Measurements from ENCODE around the gene DBH.

Gene DBH

DNA sequence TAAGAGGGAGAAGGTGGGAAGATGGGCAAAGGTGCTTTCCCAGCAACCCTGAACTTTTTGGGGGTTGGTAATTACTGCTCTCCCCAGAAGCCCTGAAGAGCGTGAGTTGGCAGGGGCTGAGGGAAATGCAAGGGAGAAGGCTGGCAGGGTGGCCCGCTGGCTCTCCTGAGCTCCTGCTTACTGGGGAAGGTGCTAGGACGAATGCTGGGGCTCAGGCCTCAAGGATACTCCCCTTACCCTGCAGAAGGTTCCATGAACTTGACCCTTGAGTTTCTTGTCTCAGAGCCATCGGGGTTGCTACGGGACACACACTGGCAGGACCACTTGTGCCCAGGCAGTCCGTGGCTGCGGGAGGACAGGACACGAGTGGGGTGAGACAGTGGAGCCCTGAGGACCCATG, 28.2 kb upstream of the DBH start:
- H3K4me3 ChIP-seq (replicated peaks; ENCODE audit: insufficient read depth, low read length), result no peak overlapping the region

GRCh38 chr9:133608382-133608781, 27.8 kb upstream of the DBH start:
- DNase-seq (ENCODE audit: low read depth in 1 of 2, low spot score in 1 of 2), result no peak
- no peak for TF ChIP-seq CTCF (IDR thresholded peaks at IDR 0.05; ENCODE audit: insufficient read depth, low read length)
- TF ChIP-seq, protein P1, sequence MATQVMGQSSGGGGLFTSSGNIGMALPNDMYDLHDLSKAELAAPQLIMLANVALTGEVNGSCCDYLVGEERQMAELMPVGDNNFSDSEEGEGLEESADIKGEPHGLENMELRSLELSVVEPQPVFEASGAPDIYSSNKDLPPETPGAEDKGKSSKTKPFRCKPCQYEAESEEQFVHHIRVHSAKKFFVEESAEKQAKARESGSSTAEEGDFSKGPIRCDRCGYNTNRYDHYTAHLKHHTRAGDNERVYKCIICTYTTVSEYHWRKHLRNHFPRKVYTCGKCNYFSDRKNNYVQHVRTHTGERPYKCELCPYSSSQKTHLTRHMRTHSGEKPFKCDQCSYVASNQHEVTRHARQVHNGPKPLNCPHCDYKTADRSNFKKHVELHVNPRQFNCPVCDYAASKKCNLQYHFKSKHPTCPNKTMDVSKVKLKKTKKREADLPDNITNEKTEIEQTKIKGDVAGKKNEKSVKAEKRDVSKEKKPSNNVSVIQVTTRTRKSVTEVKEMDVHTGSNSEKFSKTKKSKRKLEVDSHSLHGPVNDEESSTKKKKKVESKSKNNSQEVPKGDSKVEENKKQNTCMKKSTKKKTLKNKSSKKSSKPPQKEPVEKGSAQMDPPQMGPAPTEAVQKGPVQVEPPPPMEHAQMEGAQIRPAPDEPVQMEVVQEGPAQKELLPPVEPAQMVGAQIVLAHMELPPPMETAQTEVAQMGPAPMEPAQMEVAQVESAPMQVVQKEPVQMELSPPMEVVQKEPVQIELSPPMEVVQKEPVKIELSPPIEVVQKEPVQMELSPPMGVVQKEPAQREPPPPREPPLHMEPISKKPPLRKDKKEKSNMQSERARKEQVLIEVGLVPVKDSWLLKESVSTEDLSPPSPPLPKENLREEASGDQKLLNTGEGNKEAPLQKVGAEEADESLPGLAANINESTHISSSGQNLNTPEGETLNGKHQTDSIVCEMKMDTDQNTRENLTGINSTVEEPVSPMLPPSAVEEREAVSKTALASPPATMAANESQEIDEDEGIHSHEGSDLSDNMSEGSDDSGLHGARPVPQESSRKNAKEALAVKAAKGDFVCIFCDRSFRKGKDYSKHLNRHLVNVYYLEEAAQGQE (IDR thresholded peaks at IDR 0.05; ENCODE audit: insufficient replicate concordance, low read depth), result no peak
- TF ChIP-seq GABPA (IDR thresholded peaks at IDR 0.05; ENCODE audit: low read depth), result no peak
- no peak for TF ChIP-seq POLR2AphosphoS5 (IDR thresholded peaks at IDR 0.05; ENCODE audit: low read depth)
- TF ChIP-seq SPI1 (IDR thresholded peaks at IDR 0.05; ENCODE audit: borderline replicate concordance, low read depth), result no peak
- H3K27ac ChIP-seq (replicated peaks), result no peak overlapping the region
- H3K4me3 ChIP-seq (replicated peaks; ENCODE audit: insufficient read depth, low read length), result no peak overlapping the region
- peaks cover 3% of the 10 kb centered on the region for H3K27me3 ChIP-seq (ENCODE audit: insufficient read depth, poor library complexity, severe bottlenecking)

More for the DNA sequence above, 28.2 kb upstream of the DBH start:
- DNase-seq (ENCODE audit: low read depth in 1 of 2, low spot score in 1 of 2), result no peak
- Histone ChIP-seq H3K27ac (replicated peaks) (no peak overlapping the region), H3K27me3 (ENCODE audit: insufficient read depth, poor library complexity, severe bottlenecking) (peaks cover 3% of the 10 kb centered on the region)
- TF ChIP-seq GABPA (IDR thresholded peaks at IDR 0.05; ENCODE audit: low read depth), result no peak
- TF ChIP-seq POLR2AphosphoS5 (IDR thresholded peaks at IDR 0.05; ENCODE audit: low read depth), result no peak
- TF ChIP-seq CTCF (IDR thresholded peaks at IDR 0.05; ENCODE audit: insufficient read depth, low read length), result no peak
- no peak for TF ChIP-seq SPI1 (IDR thresholded peaks at IDR 0.05; ENCODE audit: borderline replicate concordance, low read depth)
- TF ChIP-seq, protein P1 (IDR thresholded peaks at IDR 0.05; ENCODE audit: insufficient replicate concordance, low read depth), result no peak

- Histone ChIP-seq H3K27ac (replicated peaks) (no peak overlapping the region), H3K4me3 (replicated peaks; ENCODE audit: insufficient read depth, low read length) (no peak overlapping the region), H3K27me3 (ENCODE audit: insufficient read depth, poor library complexity, severe bottlenecking) (peaks cover 3% of the 10 kb centered on the region)
- no peak for DNase-seq (ENCODE audit: low read depth in 1 of 2, low spot score in 1 of 2)
- TF ChIP-seq CTCF (IDR thresholded peaks at IDR 0.05; ENCODE audit: insufficient read depth, low read length) (no peak), GABPA (IDR thresholded peaks at IDR 0.05; ENCODE audit: low read depth) (no peak), POLR2AphosphoS5 (IDR thresholded peaks at IDR 0.05; ENCODE audit: low read depth) (no peak), SPI1 (IDR thresholded peaks at IDR 0.05; ENCODE audit: borderline replicate concordance, low read depth) (no peak)
- TF ChIP-seq, protein P1 (IDR thresholded peaks at IDR 0.05; ENCODE audit: insufficient replicate concordance, low read depth), result no peak
Measured at GRCh38 chr9:133608889-133609288, 27.3 kb upstream of the DBH start.
